Activated T-helper 1 cell treated with anti-CD3 and anti-CD28 coated beads, Interleukin-12 subunit alpha, Interleukin-12 subunit beta, Interleukin-2, Interleukin-4 antibody, amounts not matched to agents 30 ng/mL and 10 ng/mL and 1 ng/mL, durations not matched to agents 14 hours and 24 hours and 36 hours (primary cell): ENCODE measurements around the gene CRACR2B. TPM values are rescaled to one million over a fixed set of nuclear protein-coding genes. Genes with fewer than 3 reads are reported as not detected.

Experiments
- DNase-seq: peaks from one replicate; pipeline ENCODE4 v3.0.0; 2021; ENCODE audit warnings: low spot score
- H3K27ac Mint-ChIP-seq: one replicate; pipeline ENCODE4 v1.8.0; 2021; ENCODE audit warnings: mild to moderate bottlenecking, mixed read lengths
- H3K27me3 Mint-ChIP-seq: one replicate; pipeline ENCODE4 v1.8.0; 2022; ENCODE audit warnings: mild to moderate bottlenecking, moderate library complexity, mixed read lengths; ENCODE audit not compliant: insufficient read depth
- H3K36me3 Mint-ChIP-seq: one replicate; pipeline ENCODE4 v1.8.0; 2021; ENCODE audit warnings: low read depth, mixed read lengths
- H3K4me1 Mint-ChIP-seq: one replicate; pipeline ENCODE4 v1.8.0; 2021; ENCODE audit warnings: low read depth, mixed read lengths
- H3K4me3 Mint-ChIP-seq: one replicate; pipeline ENCODE4 v1.8.0; 2021; ENCODE audit warnings: mild to moderate bottlenecking, moderate library complexity, mixed read lengths
- H3K9me3 Mint-ChIP-seq: one replicate; pipeline ENCODE4 v1.8.0; 2021; ENCODE audit warnings: mixed read lengths
- intact Hi-C: fragments of 100-400 bp; cut with micrococcal nuclease; formaldehyde crosslinking; loops from one replicate; pipeline ENCODE4 v1.15.1; 2024
- total RNA-seq: library from RNA; stranded (reverse); gene quantifications from 2 replicates; pipeline ENCODE4 v1.2.3, GENCODE V29; 2022

Gene CRACR2B
- total RNA-seq, 1 donor from 2014 or later, result 1.3 TPM

DNA sequence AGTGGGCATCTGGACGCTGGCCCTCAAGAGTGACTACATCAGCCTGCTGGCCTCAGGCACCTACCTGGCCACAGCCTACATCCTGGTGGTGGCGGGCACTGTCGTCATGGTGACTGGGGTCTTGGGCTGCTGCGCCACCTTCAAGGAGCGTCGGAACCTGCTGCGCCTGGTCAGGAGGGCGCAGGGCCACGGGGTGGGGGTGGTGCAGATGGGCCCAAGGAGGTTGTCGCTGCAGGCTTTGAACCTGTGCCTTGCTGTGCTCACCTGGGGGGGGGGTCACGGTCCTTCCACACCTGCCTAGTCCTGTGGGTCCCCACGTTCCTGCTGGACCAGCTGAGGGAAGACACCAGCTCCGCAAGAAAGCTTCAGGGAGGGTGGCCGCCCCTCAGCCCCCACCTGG, 8.6 kb downstream of the CRACR2B start:
- Mint-ChIP-seq H3K9me3 (no peaks in the 10 kb centered on the region), H3K4me1 (peaks cover 10% of the 10 kb centered on the region), H3K27me3 (peaks cover 6% of the 10 kb centered on the region), H3K36me3 (peaks cover 6% of the 10 kb centered on the region), H3K27ac (no peak overlapping the region), H3K4me3 (no peak overlapping the region)
- DNase-seq, result no peak
- intact Hi-C loops, result no loop called here

GRCh38 chr11:836700-837099, 9.0 kb downstream of the CRACR2B start:
- intact Hi-C loops, result no loop called here
- peaks cover 4% of the 10 kb centered on the region for H3K27me3 Mint-ChIP-seq
- peaks cover 8% of the 10 kb centered on the region for H3K36me3 Mint-ChIP-seq
- DNase-seq, result no peak
- peaks cover 12% of the 10 kb centered on the region for H3K4me1 Mint-ChIP-seq
- no peaks in the 10 kb centered on the region for H3K9me3 Mint-ChIP-seq
- H3K4me3 Mint-ChIP-seq, result no peak overlapping the region
- H3K27ac Mint-ChIP-seq, result no peak overlapping the region

GRCh38 chr11:837189-837989, 9.7 kb downstream of the CRACR2B start:
- H3K36me3 Mint-ChIP-seq, result peaks cover 8% of the 10 kb centered on the region
- peaks cover under 1% of the 10 kb centered on the region for H3K27me3 Mint-ChIP-seq
- H3K9me3 Mint-ChIP-seq, result no peaks in the 10 kb centered on the region
- H3K4me3 Mint-ChIP-seq, result no peak overlapping the region
- DNase-seq, result no peak
- peaks cover 12% of the 10 kb centered on the region for H3K4me1 Mint-ChIP-seq
- H3K27ac Mint-ChIP-seq, result no peak overlapping the region
- intact Hi-C loops, result no loop called here

- Mint-ChIP-seq H3K27me3 (no peaks in the 10 kb centered on the region), H3K4me3 (no peak overlapping the region), H3K4me1 (peaks cover 12% of the 10 kb centered on the region), H3K36me3 (peaks cover 8% of the 10 kb centered on the region), H3K27ac (no peak overlapping the region), H3K9me3 (no peaks in the 10 kb centered on the region)
- no peak for DNase-seq
- intact Hi-C loops, result no loop called here
These were observed 10.2 kb downstream of the CRACR2B start for GRCh38 chr11:837990-838307.

DNA sequence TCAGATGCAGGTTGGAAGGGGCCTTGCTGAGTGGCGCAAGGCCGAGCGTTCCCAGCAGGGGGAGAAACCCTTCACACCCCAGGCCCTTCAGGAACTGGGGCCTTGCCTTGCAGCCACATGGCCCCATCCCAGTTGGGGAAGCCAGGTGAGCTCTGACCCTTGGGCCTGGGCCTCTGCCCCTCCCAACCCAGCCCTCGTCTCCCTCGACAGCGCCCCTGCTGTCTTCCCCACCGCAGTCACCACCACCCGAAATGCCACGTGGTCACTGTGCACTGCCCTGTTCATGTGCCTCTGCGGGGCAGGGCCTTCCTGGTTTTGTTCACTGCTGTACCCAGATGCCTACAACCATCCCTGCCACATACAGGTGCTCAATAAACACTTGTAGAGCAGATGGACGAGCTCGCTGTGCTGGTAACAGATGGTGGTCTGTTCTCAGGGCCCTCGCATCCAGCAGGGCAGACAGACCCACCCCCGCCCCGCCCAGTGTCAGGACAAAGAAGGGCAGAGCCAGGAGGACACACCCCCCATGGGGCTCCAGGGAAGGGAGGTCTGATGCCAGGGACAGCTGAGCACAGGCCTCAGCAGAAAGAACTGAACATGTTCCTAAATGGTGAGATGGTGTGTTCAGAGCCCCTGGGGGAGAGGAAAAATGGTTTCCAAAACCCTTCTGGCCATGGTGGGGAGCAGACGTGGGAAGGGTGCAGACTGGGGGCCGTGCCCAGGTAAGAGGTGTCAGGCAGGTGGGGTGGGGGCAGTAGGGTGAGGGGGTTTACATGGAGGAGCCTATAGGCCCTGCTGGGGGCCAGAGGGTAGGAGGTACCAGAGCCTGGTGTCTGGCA, 10.9 kb downstream of the CRACR2B start:
- Mint-ChIP-seq H3K4me1 (peaks cover 14% of the 10 kb centered on the region), H3K27ac (no peak overlapping the region), H3K27me3 (no peaks in the 10 kb centered on the region), H3K36me3 (peaks cover 8% of the 10 kb centered on the region), H3K4me3 (peak overlapping the region; percentile 53), H3K9me3 (no peaks in the 10 kb centered on the region)
- no peak for DNase-seq
- intact Hi-C loops, result no loop called here

- Mint-ChIP-seq H3K36me3 (peaks cover 7% of the 10 kb centered on the region), H3K27ac (no peak overlapping the region), H3K27me3 (no peaks in the 10 kb centered on the region), H3K4me3 (no peak overlapping the region), H3K9me3 (no peaks in the 10 kb centered on the region), H3K4me1 (peaks cover 16% of the 10 kb centered on the region)
- intact Hi-C loops, result no loop called here
- no peak for DNase-seq
These were observed 11.5 kb downstream of the CRACR2B start for GRCh38 chr11:839280-839623.

DNA sequence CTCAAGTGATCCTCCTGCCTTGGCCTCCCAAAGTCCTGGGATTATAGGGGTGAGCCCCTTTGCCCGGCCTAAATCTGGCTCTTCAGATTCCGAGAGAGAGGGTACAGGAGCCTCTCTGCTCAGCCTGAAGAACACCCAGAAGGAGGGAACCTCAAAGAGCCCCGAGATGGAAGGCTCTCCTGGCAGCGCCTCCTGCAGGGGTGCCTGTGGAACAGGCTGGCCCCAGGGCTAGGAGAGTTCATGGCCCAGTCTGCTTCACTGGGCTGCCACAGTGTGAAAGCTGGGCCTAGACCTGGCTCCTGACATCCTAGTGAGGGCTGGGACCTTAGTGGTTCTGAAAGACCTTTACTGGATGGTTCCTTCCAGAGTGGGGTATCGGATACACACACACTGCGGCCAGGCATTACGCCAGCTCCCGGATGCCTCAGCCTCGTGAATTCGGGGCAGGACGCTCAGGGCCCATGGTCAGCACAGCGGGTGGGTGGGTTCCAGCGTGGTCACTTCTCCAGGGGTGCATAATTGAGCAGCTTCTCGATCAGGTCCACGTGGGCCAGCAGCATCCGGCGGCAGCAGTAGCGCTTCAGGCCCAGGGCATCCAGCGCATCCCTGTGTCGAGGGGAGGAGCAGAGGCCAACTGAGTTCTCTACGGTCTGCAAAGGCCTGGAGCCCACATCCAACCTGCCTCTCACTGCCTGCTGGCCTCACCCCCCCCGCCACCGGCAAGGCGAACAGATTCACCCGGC, 12.3 kb downstream of the CRACR2B start:
- Mint-ChIP-seq H3K27me3 (no peaks in the 10 kb centered on the region), H3K4me3 (peak overlapping the region; percentile 89), H3K36me3 (peaks cover 6% of the 10 kb centered on the region), H3K4me1 (peaks cover 16% of the 10 kb centered on the region), H3K27ac (no peak overlapping the region), H3K9me3 (no peaks in the 10 kb centered on the region)
- DNase-seq, result no peak
- intact Hi-C loops, result loop anchor here (5.0 kb wide), 1 partner anchor 33 kb away; the partner anchor contains the start of genes PIDD1 and RPLP2

- H3K27me3 Mint-ChIP-seq, result peaks cover 2% of the 10 kb centered on the region
- no peaks in the 10 kb centered on the region for H3K9me3 Mint-ChIP-seq
- intact Hi-C loops, result loop anchor here (1.0 to 5.0 kb wide), 4 partner anchors 10 to 69 kb away; partner anchors contain the start of genes CD151, CHID1, PIDD1 and RPLP2
- DNase-seq, result no peak
- H3K27ac Mint-ChIP-seq, result peak overlapping the region; percentile 73
- peak overlapping the region; percentile 89 for H3K4me3 Mint-ChIP-seq
- peaks cover 16% of the 10 kb centered on the region for H3K4me1 Mint-ChIP-seq
- H3K36me3 Mint-ChIP-seq, result peaks cover 6% of the 10 kb centered on the region
These were observed 14.3 kb downstream of the CRACR2B start for GRCh38 chr11:841981-842369.

GRCh38 chr11:842370-843002, 14.8 kb downstream of the CRACR2B start, which contains the start of the genes POLR2L and TSPAN4:
Gene POLR2L (minus strand): TSS chr11:842529. CDS start chr11:842508, 21 bp downstream.
Gene TSPAN4 (plus strand): TSS chr11:842852. CDS start chr11:850305, 7,453 bp downstream.
- Mint-ChIP-seq H3K36me3 (peaks cover 6% of the 10 kb centered on the region), H3K9me3 (no peaks in the 10 kb centered on the region), H3K4me3 (peak within 1 kb of the TSS; percentile 89), H3K4me1 (peaks cover 16% of the 10 kb centered on the region), H3K27ac (peak within 1 kb of the TSS; percentile 73), H3K27me3 (peaks cover 2% of the 10 kb centered on the region)
- intact Hi-C loops, result loop anchor here (1.0 to 5.0 kb wide), 4 partner anchors 10 to 68 kb away; partner anchors contain the start of genes CD151, CHID1, PIDD1 and RPLP2
- DNase-seq, result peak; percentile 82

DNA sequence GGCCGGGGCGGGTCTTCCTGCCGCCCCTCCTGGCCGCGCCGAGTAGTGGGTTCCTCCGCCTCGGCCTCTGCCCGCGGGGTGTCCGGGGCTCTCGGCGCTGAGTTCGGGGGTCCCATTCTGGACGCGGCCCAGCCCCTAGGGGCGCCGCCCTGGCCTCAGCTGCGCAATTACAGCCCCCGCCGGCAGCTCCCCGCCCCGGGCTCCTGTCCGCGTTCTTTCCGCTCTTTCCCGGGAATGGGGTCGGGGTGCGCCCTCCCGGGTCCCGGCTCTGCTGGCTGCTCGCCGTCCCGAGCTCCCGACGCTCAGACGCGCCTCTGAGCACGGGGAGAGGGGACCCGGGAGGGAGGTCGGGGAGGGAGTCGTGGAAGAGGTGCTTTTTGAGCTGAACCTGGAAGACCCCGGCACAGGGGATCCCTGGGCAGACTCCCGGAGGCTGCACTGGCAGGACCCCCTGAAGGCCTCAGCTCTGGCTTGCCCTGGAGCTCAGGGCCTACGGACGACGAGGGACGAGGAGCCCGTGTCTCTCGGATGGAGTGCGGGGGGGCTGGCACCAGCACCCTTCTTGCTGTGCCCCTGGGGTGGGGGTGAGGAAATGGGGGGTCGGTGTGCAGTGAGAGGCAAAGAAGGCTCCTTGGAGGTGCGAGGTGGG, 15.5 kb downstream of the CRACR2B start:
- H3K27ac Mint-ChIP-seq, result peak overlapping the region; percentile 23
- H3K9me3 Mint-ChIP-seq, result no peaks in the 10 kb centered on the region
- H3K4me3 Mint-ChIP-seq, result peak overlapping the region; percentile 83
- no peak for DNase-seq
- H3K36me3 Mint-ChIP-seq, result peaks cover 6% of the 10 kb centered on the region
- H3K27me3 Mint-ChIP-seq, result peaks cover 2% of the 10 kb centered on the region
- H3K4me1 Mint-ChIP-seq, result peaks cover 16% of the 10 kb centered on the region
- intact Hi-C loops, result loop anchor here (2.0 to 5.0 kb wide), 2 partner anchors 36 to 68 kb away; partner anchors contain the start of genes CHID1, PIDD1 and RPLP2

- Mint-ChIP-seq H3K4me1 (peaks cover 16% of the 10 kb centered on the region), H3K4me3 (peak overlapping the region; percentile 83), H3K27me3 (peaks cover 2% of the 10 kb centered on the region), H3K27ac (peak overlapping the region; percentile 23), H3K9me3 (no peaks in the 10 kb centered on the region), H3K36me3 (peaks cover 6% of the 10 kb centered on the region)
- intact Hi-C loops, result loop anchor here (2.0 to 5.0 kb wide), 2 partner anchors 37 to 67 kb away; partner anchors contain the start of genes CHID1, PIDD1 and RPLP2
- no peak for DNase-seq
These were observed 16.3 kb downstream of the CRACR2B start for GRCh38 chr11:843818-844692.
